ENCODE results near the gene HCFC1.

HCFC1 gene

GRCh38 chrX:153944140-153944799, 27.3 kb downstream of the HCFC1 start, which contains the start of gene RENBP:
RENBP (minus strand) TSS chrX:153944643; CDS start chrX:153944610, 33 bp downstream.
- Histone ChIP-seq H3K18ac (ENCODE audit: low read depth in 1 of 2, low read length in 2 of 2) (peak within 1 kb of the TSS; percentile 54 to 97), H3K27ac (ENCODE audit: low read length, poor library complexity, severe bottlenecking) (no peak within 1 kb of the TSS), H2AK5ac (ENCODE audit: low read length, severe bottlenecking) (no peak within 1 kb of the TSS), H3K27me3 (ENCODE audit: control insufficient read depth in 1 of 2, insufficient read depth in 1 of 2, low read length in 2 of 2) (peaks cover 0 to 14% of the 10 kb centered on the region in 2 experiments), H3K79me1 (replicated peaks; ENCODE audit: low read length, poor library complexity, severe bottlenecking) (no peaks in the 10 kb centered on the region), H2BK5ac (ENCODE audit: low read depth, low read length, poor library complexity, severe bottlenecking) (no peak within 1 kb of the TSS), H3K4ac (ENCODE audit: low read depth in 1 of 2, low read length in 2 of 2) (peak within 1 kb of the TSS; percentile 98 to 99), H4K8ac (ENCODE audit: low read length) (peak within 1 kb of the TSS; percentile 90), H4K91ac (ENCODE audit: low read length) (peak within 1 kb of the TSS; percentile 94), H3K4me3 (ENCODE audit: insufficient read depth in 1 of 2, low read depth in 1 of 2, low read length in 2 of 2) (no peak within 1 kb of the TSS), H3K9ac (ENCODE audit: low read length) (peak within 1 kb of the TSS; percentile 51), H2BK15ac (ENCODE audit: low read depth, poor library complexity, severe bottlenecking) (peak within 1 kb of the TSS; percentile 93), H3K36me3 (ENCODE audit: control insufficient read depth in 1 of 2, insufficient read depth in 2 of 2, low read depth in 1 of 2, low read length in 2 of 2) (peaks cover 15 to 26% of the 10 kb centered on the region in 2 experiments), H3K4me2 (ENCODE audit: low read length, poor library complexity, severe bottlenecking) (peak within 1 kb of the TSS; percentile 47), H2BK120ac (ENCODE audit: low read depth, low read length) (peak within 1 kb of the TSS; percentile 79), H3K9me3 (ENCODE audit: control insufficient read depth, low read length) (no peaks in the 10 kb centered on the region), H2BK12ac (ENCODE audit: low read length in 2 of 2) (peak within 1 kb of the TSS; percentile 39 to 96), H2AFZ (ENCODE audit: low read depth, low read length) (peak within 1 kb of the TSS; percentile 36), H3K4me1 (ENCODE audit: control insufficient read depth, insufficient read depth, low read depth, low read length) (peaks cover 21% of the 10 kb centered on the region), H3K23ac (ENCODE audit: low read length in 2 of 2) (no peak within 1 kb of the TSS), H3K14ac (ENCODE audit: low read length in 2 of 2) (peak within 1 kb of the TSS in 1 of 2 experiments; percentile 91)
- WGBS: 42% methylated on average over 19 of the region's 31 CpGs
- DNase-seq: no peak

- Histone ChIP-seq H4K91ac (ENCODE audit: low read length) (no peak overlapping the region), H3K27me3 (ENCODE audit: control insufficient read depth in 1 of 2, insufficient read depth in 1 of 2, low read length in 2 of 2) (peaks cover 0 to 14% of the 10 kb centered on the region in 2 experiments), H2AFZ (ENCODE audit: low read depth, low read length) (no peak overlapping the region), H2BK12ac (ENCODE audit: low read length in 2 of 2) (no peak overlapping the region), H3K18ac (ENCODE audit: low read depth in 1 of 2, low read length in 2 of 2) (peak overlapping the region in 1 of 2 experiments; percentile 24), H3K4me2 (ENCODE audit: low read length, poor library complexity, severe bottlenecking) (no peak overlapping the region), H2BK15ac (ENCODE audit: low read depth, poor library complexity, severe bottlenecking) (no peak overlapping the region), H3K14ac (ENCODE audit: low read length in 2 of 2) (no peak overlapping the region), H4K8ac (ENCODE audit: low read length) (no peak overlapping the region), H2BK120ac (ENCODE audit: low read depth, low read length) (no peak overlapping the region), H3K9ac (ENCODE audit: low read length) (peak overlapping the region; percentile 54), H3K4me3 (ENCODE audit: insufficient read depth in 1 of 2, low read depth in 1 of 2, low read length in 2 of 2) (peak overlapping the region in 1 of 2 experiments; percentile 46), H2BK5ac (ENCODE audit: low read depth, low read length, poor library complexity, severe bottlenecking) (no peak overlapping the region), H3K4ac (ENCODE audit: low read depth in 1 of 2, low read length in 2 of 2) (no peak overlapping the region), H3K4me1 (ENCODE audit: control insufficient read depth, insufficient read depth, low read depth, low read length) (peaks cover 12% of the 10 kb centered on the region), H3K27ac (ENCODE audit: low read length, poor library complexity, severe bottlenecking) (no peak overlapping the region), H2AK5ac (ENCODE audit: low read length, severe bottlenecking) (no peak overlapping the region), H3K23ac (ENCODE audit: low read length in 2 of 2) (no peak overlapping the region), H3K36me3 (ENCODE audit: control insufficient read depth in 1 of 2, insufficient read depth in 2 of 2, low read depth in 1 of 2, low read length in 2 of 2) (peaks cover 0 to 6% of the 10 kb centered on the region in 2 experiments), H3K9me3 (ENCODE audit: control insufficient read depth, low read length) (no peaks in the 10 kb centered on the region), H3K79me1 (replicated peaks; ENCODE audit: low read length, poor library complexity, severe bottlenecking) (no peaks in the 10 kb centered on the region)
- no peak for DNase-seq
- 75% methylated on average over 9 of the region's 23 CpGs for WGBS
These were observed 30.0 kb downstream of the HCFC1 start for GRCh38 chrX:153941336-153942252.

DNA sequence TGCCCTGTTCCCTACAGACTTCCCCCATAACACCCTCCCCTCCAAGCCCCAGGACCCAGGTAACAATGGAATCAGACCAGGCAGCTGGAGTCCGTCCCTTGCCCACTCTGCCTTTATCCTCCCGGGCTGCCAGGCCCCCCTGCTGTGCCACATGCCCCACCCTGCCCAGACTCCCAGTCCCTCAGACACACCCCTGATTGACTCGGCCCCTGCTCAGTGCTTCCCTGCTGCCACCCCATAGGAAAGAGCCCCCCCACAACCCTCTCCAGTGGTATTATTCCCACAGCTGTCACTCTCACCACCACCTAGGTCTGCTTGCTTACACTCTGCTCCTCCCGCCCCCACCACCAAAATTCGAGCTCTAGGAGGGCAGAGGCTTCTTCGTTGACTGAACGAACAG, 32.0 kb downstream of the HCFC1 start:
- H2BK5ac ChIP-seq (ENCODE audit: low read depth, low read length, poor library complexity, severe bottlenecking): no peak overlapping the region

More for the DNA sequence above, 32.0 kb downstream of the HCFC1 start:
- Histone ChIP-seq H3K4ac (ENCODE audit: low read depth in 1 of 2, low read length in 2 of 2) (no peak overlapping the region), H3K79me1 (replicated peaks; ENCODE audit: low read length, poor library complexity, severe bottlenecking) (no peaks in the 10 kb centered on the region), H3K36me3 (ENCODE audit: control insufficient read depth in 1 of 2, insufficient read depth in 2 of 2, low read depth in 1 of 2, low read length in 2 of 2) (no peaks in the 10 kb centered on the region), H2BK12ac (ENCODE audit: low read length in 2 of 2) (no peak overlapping the region), H3K23ac (ENCODE audit: low read length in 2 of 2) (no peak overlapping the region), H3K9me3 (ENCODE audit: control insufficient read depth, low read length) (no peaks in the 10 kb centered on the region), H2BK15ac (ENCODE audit: low read depth, poor library complexity, severe bottlenecking) (no peak overlapping the region), H3K27ac (ENCODE audit: low read length, poor library complexity, severe bottlenecking) (no peak overlapping the region), H2AK5ac (ENCODE audit: low read length, severe bottlenecking) (no peak overlapping the region), H4K8ac (ENCODE audit: low read length) (no peak overlapping the region), H4K91ac (ENCODE audit: low read length) (no peak overlapping the region), H3K14ac (ENCODE audit: low read length in 2 of 2) (no peak overlapping the region), H3K9ac (ENCODE audit: low read length) (no peak overlapping the region), H3K4me3 (ENCODE audit: insufficient read depth in 1 of 2, low read depth in 1 of 2, low read length in 2 of 2) (no peak overlapping the region), H3K18ac (ENCODE audit: low read depth in 1 of 2, low read length in 2 of 2) (no peak overlapping the region), H3K27me3 (ENCODE audit: control insufficient read depth in 1 of 2, insufficient read depth in 1 of 2, low read length in 2 of 2) (peaks cover 0 to 14% of the 10 kb centered on the region in 2 experiments), H3K4me1 (ENCODE audit: control insufficient read depth, insufficient read depth, low read depth, low read length) (peaks cover 14% of the 10 kb centered on the region), H2AFZ (ENCODE audit: low read depth, low read length) (no peak overlapping the region), H3K4me2 (ENCODE audit: low read length, poor library complexity, severe bottlenecking) (no peak overlapping the region), H2BK120ac (ENCODE audit: low read depth, low read length) (no peak overlapping the region)
- 72% methylated on average over 7 of the region's 7 CpGs for WGBS
- DNase-seq: no peak

Data from mesenchymal stem cell (in vitro differentiated cells and primary cell).